Caco-2 (cell line): ENCODE results near the gene SH2B3. TPM values are rescaled to one million over a fixed set of nuclear protein-coding genes. Genes with fewer than 3 reads are reported as not detected.

Source experiments
- BruUV-seq: library from RNA; stranded (reverse); fragments of 400-500 nt; replicated peaks from 2 replicates; lab custom pipeline; 2021; lab: Mats Ljungman, UMichigan
- CTCF ChIA-PET: fragments of 300-600 bp; sonication (Branson Sonifier 250); formaldehyde crosslinking; loops from one replicate; lab custom pipeline; 2022; ENCODE audit warnings: antibody characterized with exemption; lab: Charles Lee
- POLR2A ChIA-PET: fragments of 300-600 bp; sonication (Branson Sonifier 250); formaldehyde crosslinking; loops from one replicate; lab custom pipeline; 2022; ENCODE audit warnings: antibody characterized with exemption; lab: Charles Lee
- DNase-seq, 2 experiments: peaks; one replicate each; pipeline versions ENCODE4 v3.0.0 to v3.0.0-alpha.2; 2020 to 2022
- H3K27me3 ChIP-seq: replicated peaks from 2 replicates; pipeline ENCODE4 v1.6.0; 2011; ENCODE audit warnings: low read length; ENCODE audit not compliant: control insufficient read depth, insufficient read depth
- H3K36me3 ChIP-seq: 2 replicates; pipeline ENCODE4 v1.5.1; 2011; ENCODE audit warnings: low read length; ENCODE audit not compliant: control insufficient read depth, insufficient read depth
- H3K4me1 ChIP-seq: fragments of 250-450 bp; sonication (Bioruptor Pico); 2 replicates; pipeline ENCODE4 v1.5.1; 2020; ENCODE audit warnings: mild to moderate bottlenecking
- H3K4me3 ChIP-seq: 2 replicates; pipeline ENCODE4 v1.5.1; 2011; ENCODE audit warnings: low read depth, mild to moderate bottlenecking, control low read depth, low read length
- H3K9me3 ChIP-seq: fragments of 250-450 bp; sonication (Bioruptor Pico); 2 replicates; pipeline ENCODE4 v1.5.1; 2020; ENCODE audit warnings: mild to moderate bottlenecking, moderate library complexity
- H3K27ac Mint-ChIP-seq: one replicate; pipeline ENCODE4 v1.8.0; 2022; ENCODE audit warnings: mixed read lengths; ENCODE audit not compliant: unreplicated experiment
- H3K27me3 Mint-ChIP-seq: one replicate; pipeline ENCODE4 v1.8.0; 2022; ENCODE audit warnings: mixed read lengths; ENCODE audit not compliant: insufficient read depth, unreplicated experiment
- H3K36me3 Mint-ChIP-seq: one replicate; pipeline ENCODE4 v1.8.0; 2022; ENCODE audit warnings: mild to moderate bottlenecking, mixed read lengths; ENCODE audit not compliant: insufficient read depth, unreplicated experiment
- H3K4me1 Mint-ChIP-seq: one replicate; pipeline ENCODE4 v1.8.0; 2022; ENCODE audit warnings: low read depth, mixed read lengths; ENCODE audit not compliant: unreplicated experiment
- H3K4me3 Mint-ChIP-seq: one replicate; pipeline ENCODE4 v1.8.0; 2022; ENCODE audit warnings: mild to moderate bottlenecking, moderate library complexity, mixed read lengths; ENCODE audit not compliant: unreplicated experiment
- H3K9me3 Mint-ChIP-seq: one replicate; pipeline ENCODE4 v1.8.0; 2022; ENCODE audit warnings: mixed read lengths; ENCODE audit not compliant: unreplicated experiment
- intact Hi-C: fragments of 100-400 bp; cut with micrococcal nuclease; formaldehyde crosslinking; loops from one replicate; pipeline ENCODE4 v1.10.0; 2022; ENCODE audit not compliant: unreplicated experiment
- total RNA-seq: library from RNA; stranded (reverse); gene quantifications from 2 replicates; pipeline ENCODE4 v1.2.3, GENCODE V29; 2022
- TF ChIP-seq, protein P1 (sequence below), 2 experiments: fragments of 200-600 bp in 1 of 2; IDR thresholded peaks; 1 replicate in 1 of 2; 2 replicates in 1 of 2; pipeline versions ENCODE4 v1.5.1 to v1.8.0; 2011 to 2022; ENCODE audit warnings: antibody characterized with exemption in 1 of 2, control low read depth in 1 of 2, inconsistent platforms in 1 of 2, low read depth in 1 of 2, low read length in 1 of 2, mild to moderate bottlenecking in 1 of 2, moderate library complexity in 1 of 2; ENCODE audit not compliant: insufficient read depth in 1 of 2, severe bottlenecking in 1 of 2, unreplicated experiment in 1 of 2

Gene SH2B3
- total RNA-seq, 1 experiment from 2014 or later, result 16.1 TPM

GRCh38 chr12:111438481-111438880 is 32.8 kb downstream of the SH2B3 start:
- CTCF ChIA-PET, result interaction anchor here (0.5 kb wide), 1 partner anchor 295 kb away, joined by 3 read pairs; no protein-coding TSS in a partner anchor
- intact Hi-C loops, result no loop called here
- no peaks in the 10 kb centered on the region for H3K27me3 ChIP-seq
- POLR2A ChIA-PET, result no interaction called here
- TF ChIP-seq, protein P1, sequence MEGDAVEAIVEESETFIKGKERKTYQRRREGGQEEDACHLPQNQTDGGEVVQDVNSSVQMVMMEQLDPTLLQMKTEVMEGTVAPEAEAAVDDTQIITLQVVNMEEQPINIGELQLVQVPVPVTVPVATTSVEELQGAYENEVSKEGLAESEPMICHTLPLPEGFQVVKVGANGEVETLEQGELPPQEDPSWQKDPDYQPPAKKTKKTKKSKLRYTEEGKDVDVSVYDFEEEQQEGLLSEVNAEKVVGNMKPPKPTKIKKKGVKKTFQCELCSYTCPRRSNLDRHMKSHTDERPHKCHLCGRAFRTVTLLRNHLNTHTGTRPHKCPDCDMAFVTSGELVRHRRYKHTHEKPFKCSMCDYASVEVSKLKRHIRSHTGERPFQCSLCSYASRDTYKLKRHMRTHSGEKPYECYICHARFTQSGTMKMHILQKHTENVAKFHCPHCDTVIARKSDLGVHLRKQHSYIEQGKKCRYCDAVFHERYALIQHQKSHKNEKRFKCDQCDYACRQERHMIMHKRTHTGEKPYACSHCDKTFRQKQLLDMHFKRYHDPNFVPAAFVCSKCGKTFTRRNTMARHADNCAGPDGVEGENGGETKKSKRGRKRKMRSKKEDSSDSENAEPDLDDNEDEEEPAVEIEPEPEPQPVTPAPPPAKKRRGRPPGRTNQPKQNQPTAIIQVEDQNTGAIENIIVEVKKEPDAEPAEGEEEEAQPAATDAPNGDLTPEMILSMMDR (IDR thresholded peaks at IDR 0.05; ENCODE audit: insufficient read depth in 1 of 2, low read depth in 1 of 2, low read length in 1 of 2, severe bottlenecking in 1 of 2, unreplicated experiment in 1 of 2), result no peak
- BruUV-seq, result no TSS peak
- no peak for DNase-seq
- Mint-ChIP-seq H3K27me3 (no peaks in the 10 kb centered on the region), H3K36me3 (peaks cover 85% of the 10 kb centered on the region), H3K4me3 (no peak overlapping the region), H3K27ac (peak overlapping the region; percentile 27), H3K4me1 (no peaks in the 10 kb centered on the region), H3K9me3 (no peaks in the 10 kb centered on the region)
- H3K4me1 ChIP-seq, result no peaks in the 10 kb centered on the region
- H3K36me3 ChIP-seq, result no peaks in the 10 kb centered on the region
- no peak overlapping the region for H3K4me3 ChIP-seq
- H3K9me3 ChIP-seq, result no peaks in the 10 kb centered on the region

GRCh38 chr12:111439657-111440151 is 34.0 kb downstream of the SH2B3 start:
- no peak overlapping the region for H3K27ac Mint-ChIP-seq
- peaks cover 86% of the 10 kb centered on the region for H3K36me3 Mint-ChIP-seq
- H3K27me3 ChIP-seq, result no peaks in the 10 kb centered on the region
- POLR2A ChIA-PET, result no interaction called here
- no peak overlapping the region for H3K4me3 ChIP-seq
- no peaks in the 10 kb centered on the region for H3K9me3 Mint-ChIP-seq
- no TSS peak for BruUV-seq
- H3K4me1 ChIP-seq, result no peaks in the 10 kb centered on the region
- TF ChIP-seq, protein P1 (IDR thresholded peaks at IDR 0.05; ENCODE audit: insufficient read depth in 1 of 2, low read depth in 1 of 2, low read length in 1 of 2, severe bottlenecking in 1 of 2, unreplicated experiment in 1 of 2), result no peak
- H3K4me1 Mint-ChIP-seq, result no peaks in the 10 kb centered on the region
- H3K36me3 ChIP-seq, result no peaks in the 10 kb centered on the region
- intact Hi-C loops, result no loop called here
- no peak for DNase-seq
- H3K27me3 Mint-ChIP-seq, result no peaks in the 10 kb centered on the region
- H3K4me3 Mint-ChIP-seq, result no peak overlapping the region
- CTCF ChIA-PET, result interaction anchor here (0.8 kb wide), 1 partner anchor 12 kb away, joined by 4 read pairs; no protein-coding TSS in a partner anchor
- no peaks in the 10 kb centered on the region for H3K9me3 ChIP-seq

DNA sequence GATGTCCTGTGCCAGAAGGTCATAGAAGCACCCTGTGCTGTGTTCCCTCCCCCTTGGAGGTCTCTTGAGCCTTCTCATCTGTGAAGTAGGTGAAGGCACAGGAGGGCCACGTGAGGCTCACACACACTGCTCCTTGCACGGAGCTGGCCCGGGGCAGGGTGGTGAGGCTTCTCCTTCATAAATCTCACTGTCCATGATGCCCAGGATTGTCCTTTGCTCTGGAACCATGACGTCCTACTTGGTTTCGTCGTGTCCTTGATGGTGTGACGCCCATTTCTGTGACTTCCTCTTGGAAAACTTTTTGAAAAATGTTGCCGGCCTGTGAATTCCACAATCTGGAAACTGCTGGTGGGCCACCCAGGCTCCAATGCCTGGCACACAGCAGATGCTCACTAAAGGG is 34.4 kb downstream of the SH2B3 start:
- Histone ChIP-seq H3K36me3 (no peaks in the 10 kb centered on the region), H3K9me3 (no peaks in the 10 kb centered on the region), H3K4me1 (no peaks in the 10 kb centered on the region), H3K4me3 (no peak overlapping the region), H3K27me3 (no peaks in the 10 kb centered on the region)
- Mint-ChIP-seq H3K9me3 (no peaks in the 10 kb centered on the region), H3K27me3 (no peaks in the 10 kb centered on the region), H3K36me3 (peaks cover 90% of the 10 kb centered on the region), H3K27ac (peak overlapping the region; percentile 50), H3K4me1 (no peaks in the 10 kb centered on the region), H3K4me3 (no peak overlapping the region)
- intact Hi-C loops, result no loop called here
- CTCF ChIA-PET, result interaction anchor here (0.8 kb wide), 1 partner anchor 12 kb away, joined by 4 read pairs; no protein-coding TSS in a partner anchor
- POLR2A ChIA-PET, result no interaction called here
- TF ChIP-seq, protein P1 (IDR thresholded peaks at IDR 0.05; ENCODE audit: insufficient read depth in 1 of 2, low read depth in 1 of 2, low read length in 1 of 2, severe bottlenecking in 1 of 2, unreplicated experiment in 1 of 2), result no peak
- DNase-seq, result no peak
- no TSS peak for BruUV-seq
